ENCODE measurements around the gene COQ8A.

COQ8A gene

DNA sequence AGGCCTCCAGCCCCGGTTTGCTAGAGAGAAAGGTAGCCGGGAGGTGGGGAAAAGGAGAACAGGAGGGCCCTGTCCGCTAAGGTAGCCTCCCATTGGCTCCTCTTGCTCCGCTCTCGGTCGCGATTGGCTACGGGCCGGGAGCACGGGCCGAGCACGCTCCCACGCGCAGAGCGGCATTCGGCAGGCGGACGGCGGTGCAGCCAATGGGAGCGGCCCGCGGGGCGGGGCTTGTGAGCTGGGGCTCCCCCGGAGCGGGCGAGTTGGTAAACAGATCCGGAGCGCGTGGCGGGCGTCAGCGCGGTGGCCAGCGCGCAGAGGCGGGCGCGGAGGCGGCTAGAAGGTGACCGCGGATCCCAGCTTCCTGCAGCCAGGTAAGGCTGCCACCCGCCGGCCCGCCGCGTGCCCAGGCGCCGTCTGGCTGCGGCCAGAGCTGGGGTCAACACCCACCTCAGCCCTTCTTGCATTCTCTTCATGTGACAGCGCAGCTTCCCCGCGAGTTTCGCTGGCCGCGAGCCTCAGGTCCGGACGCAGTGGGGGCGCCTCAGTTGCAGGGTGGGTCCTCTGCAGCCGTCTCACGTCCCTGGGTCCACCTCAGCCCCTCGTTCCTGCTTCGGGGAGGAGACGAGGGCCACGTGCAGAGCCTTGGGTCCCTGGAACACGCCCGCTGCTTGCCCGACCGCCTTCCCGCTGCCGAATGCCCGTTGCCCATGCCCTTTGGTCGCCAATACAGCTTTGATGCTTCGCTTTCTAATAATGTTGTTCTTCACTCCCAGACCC is at the start of gene COQ8A:
Gene COQ8A, plus strand, starts transcription at position 266 of the 777 bp plus-strand sequence. CDS start 21,092 bp downstream, outside the sequence.
- CTCF ChIA-PET, result no interaction called here
- H3K4me3 Mint-ChIP-seq, result peak within 1 kb of the TSS; percentile 81

DNA sequence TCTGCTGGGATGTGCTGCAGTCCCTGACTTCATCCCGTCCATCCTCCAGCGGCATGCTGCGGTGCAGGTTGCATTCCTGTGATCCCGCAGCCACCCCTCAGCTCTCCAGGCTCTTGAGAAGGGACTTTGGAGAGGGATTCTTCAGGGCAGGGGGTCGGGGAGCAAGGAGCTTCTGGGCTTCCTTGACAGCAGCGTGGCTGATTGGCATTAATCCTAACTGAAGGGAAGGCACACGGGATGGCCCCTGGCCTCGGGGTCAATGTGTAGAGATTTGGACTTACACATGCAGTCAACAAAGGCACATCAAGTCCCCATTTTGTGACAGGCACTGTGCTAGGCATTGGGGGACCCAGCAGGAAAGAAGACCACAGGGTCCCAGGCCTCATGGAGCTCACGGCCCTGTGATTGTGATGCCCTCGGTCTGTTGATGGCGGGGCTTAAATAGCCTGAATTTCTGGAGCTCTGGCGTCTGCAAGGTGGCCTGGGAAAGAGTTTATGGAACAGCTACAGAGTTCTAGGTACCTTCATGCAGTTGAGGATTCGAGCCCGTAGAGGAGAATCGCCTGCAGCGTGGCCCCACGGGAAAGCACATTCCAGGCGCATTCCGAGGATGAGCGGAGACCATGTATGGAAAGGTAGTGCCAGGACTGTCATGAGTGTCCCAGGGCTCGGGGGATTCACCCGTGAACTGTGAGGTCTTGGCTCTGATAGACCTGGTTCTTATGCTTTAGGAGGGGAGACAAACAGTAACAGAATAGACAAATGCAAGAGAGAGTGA is 49.6 kb upstream of the COQ8A start:
- no peak overlapping the region for H3K4me3 Mint-ChIP-seq
- H3K9me3 Mint-ChIP-seq, result no peaks in the 10 kb centered on the region
- peaks cover 3% of the 10 kb centered on the region for H3K36me3 Mint-ChIP-seq
- H3K27ac Mint-ChIP-seq, result no peak overlapping the region
- no peaks in the 10 kb centered on the region for H3K27me3 Mint-ChIP-seq
- CTCF ChIA-PET, result no interaction called here
- no peak for DNase-seq
- peaks cover 12% of the 10 kb centered on the region for H3K4me1 Mint-ChIP-seq

More for the DNA sequence above, at the start of gene COQ8A:
- DNase-seq, result peak; percentile 99
- H3K27ac Mint-ChIP-seq, result peak within 1 kb of the TSS; percentile 98
- H3K27me3 Mint-ChIP-seq, result peaks cover 3% of the 10 kb centered on the region
- H3K9me3 Mint-ChIP-seq, result peaks cover 7% of the 10 kb centered on the region
- peaks cover 8% of the 10 kb centered on the region for H3K36me3 Mint-ChIP-seq
- H3K4me1 Mint-ChIP-seq, result peaks cover 46% of the 10 kb centered on the region

- Mint-ChIP-seq H3K4me1 (peaks cover 4% of the 10 kb centered on the region), H3K27me3 (no peaks in the 10 kb centered on the region), H3K4me3 (no peak overlapping the region), H3K9me3 (no peaks in the 10 kb centered on the region), H3K36me3 (no peaks in the 10 kb centered on the region), H3K27ac (no peak overlapping the region)
- CTCF ChIA-PET, result no interaction called here
- no peak for DNase-seq
Measured at GRCh38 chr1:226891346-226891745, 48.7 kb upstream of the COQ8A start.

- no peaks in the 10 kb centered on the region for H3K9me3 Mint-ChIP-seq
- CTCF ChIA-PET, result no interaction called here
- no peak for DNase-seq
- no peaks in the 10 kb centered on the region for H3K4me1 Mint-ChIP-seq
- no peak overlapping the region for H3K27ac Mint-ChIP-seq
- no peaks in the 10 kb centered on the region for H3K27me3 Mint-ChIP-seq
- no peaks in the 10 kb centered on the region for H3K36me3 Mint-ChIP-seq
- H3K4me3 Mint-ChIP-seq, result no peak overlapping the region
Measured at GRCh38 chr1:226891846-226892523, 48.1 kb upstream of the COQ8A start.

- Mint-ChIP-seq H3K9me3 (no peaks in the 10 kb centered on the region), H3K4me3 (no peak overlapping the region), H3K27ac (no peak overlapping the region), H3K27me3 (no peaks in the 10 kb centered on the region), H3K36me3 (no peaks in the 10 kb centered on the region), H3K4me1 (no peaks in the 10 kb centered on the region)
- no peak for DNase-seq
- CTCF ChIA-PET, result no interaction called here
Measured at GRCh38 chr1:226892524-226892875, 47.6 kb upstream of the COQ8A start.

DNA sequence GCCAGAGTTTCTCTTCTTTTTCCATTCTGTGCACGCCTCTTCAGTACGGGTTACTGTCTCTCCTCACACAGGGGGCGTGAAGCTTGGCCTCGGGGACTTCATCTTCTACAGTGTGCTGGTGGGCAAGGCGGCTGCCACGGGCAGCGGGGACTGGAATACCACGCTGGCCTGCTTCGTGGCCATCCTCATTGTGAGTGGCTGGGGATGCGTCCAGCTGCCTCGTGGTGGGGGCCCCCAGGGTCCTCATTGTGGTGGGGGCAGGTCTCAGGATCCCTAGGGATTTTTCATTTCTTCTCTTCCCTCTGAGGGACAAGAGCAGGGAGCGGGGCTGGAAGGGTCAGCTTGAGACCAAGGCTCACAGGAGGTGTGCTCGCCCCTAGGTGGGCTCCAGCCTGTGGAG is 46.2 kb upstream of the COQ8A start:
- Mint-ChIP-seq H3K27ac (no peak overlapping the region), H3K27me3 (no peaks in the 10 kb centered on the region), H3K9me3 (no peaks in the 10 kb centered on the region), H3K4me1 (no peaks in the 10 kb centered on the region), H3K4me3 (no peak overlapping the region), H3K36me3 (no peaks in the 10 kb centered on the region)
- CTCF ChIA-PET, result interaction anchor here (1.1 kb wide), 1 partner anchor 11 kb away, joined by 3 read pairs; no protein-coding TSS in a partner anchor
- no peak for DNase-seq

DNA sequence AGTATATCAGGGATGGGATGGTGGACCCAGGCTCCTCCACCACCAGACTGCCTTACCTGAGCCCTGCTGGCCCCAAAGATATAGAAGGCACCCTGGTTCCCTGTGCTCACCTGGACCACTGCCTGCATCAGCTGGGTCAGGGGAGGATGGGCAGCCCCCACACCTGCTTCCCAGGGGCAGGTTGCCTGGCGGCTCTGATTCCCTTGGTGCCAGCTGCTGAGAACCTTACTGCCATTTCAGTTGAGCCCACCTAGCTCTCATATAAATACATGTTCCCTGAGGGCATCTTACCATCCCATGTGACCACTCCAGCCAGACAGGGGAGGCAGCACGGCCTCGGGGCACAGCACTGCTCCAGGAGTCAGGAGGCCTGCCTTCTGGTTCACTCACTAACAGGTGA is 45.3 kb upstream of the COQ8A start:
- Mint-ChIP-seq H3K4me3 (no peak overlapping the region), H3K36me3 (no peaks in the 10 kb centered on the region), H3K27ac (no peak overlapping the region), H3K4me1 (no peaks in the 10 kb centered on the region), H3K27me3 (no peaks in the 10 kb centered on the region), H3K9me3 (no peaks in the 10 kb centered on the region)
- no peak for DNase-seq
- CTCF ChIA-PET, result no interaction called here

GRCh38 chr1:226895644-226896043 is 44.5 kb upstream of the COQ8A start:
- Mint-ChIP-seq H3K36me3 (no peaks in the 10 kb centered on the region), H3K27me3 (no peaks in the 10 kb centered on the region), H3K9me3 (no peaks in the 10 kb centered on the region), H3K4me3 (no peak overlapping the region), H3K27ac (no peak overlapping the region), H3K4me1 (no peaks in the 10 kb centered on the region)
- CTCF ChIA-PET, result no interaction called here
- DNase-seq, result no peak

DNA sequence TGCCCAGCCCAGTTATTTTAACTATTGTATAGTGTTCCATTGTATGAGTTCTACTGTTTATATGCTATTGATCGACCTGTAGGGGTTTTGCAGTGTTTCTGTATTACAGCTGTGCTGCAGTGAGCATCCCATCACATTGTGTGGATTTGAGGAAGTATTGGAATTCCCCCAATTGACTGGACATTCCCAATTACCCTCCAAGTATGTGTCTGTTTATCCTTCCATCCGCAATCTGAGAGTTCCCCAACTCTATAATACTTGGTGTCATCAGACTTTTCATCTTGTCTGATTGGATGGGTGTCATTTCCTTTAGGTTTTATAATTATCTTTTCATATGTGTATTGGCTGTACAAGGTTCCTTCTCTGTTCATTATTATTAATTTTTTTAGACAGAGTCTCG is 41.8 kb upstream of the COQ8A start:
- Mint-ChIP-seq H3K27me3 (peaks cover 4% of the 10 kb centered on the region), H3K9me3 (no peaks in the 10 kb centered on the region), H3K27ac (no peak overlapping the region), H3K36me3 (no peaks in the 10 kb centered on the region), H3K4me3 (no peak overlapping the region), H3K4me1 (no peaks in the 10 kb centered on the region)
- no peak for DNase-seq
- CTCF ChIA-PET, result interaction anchor here (1.1 kb wide), 1 partner anchor 14 kb away, joined by 3 read pairs; no protein-coding TSS in a partner anchor

DNA sequence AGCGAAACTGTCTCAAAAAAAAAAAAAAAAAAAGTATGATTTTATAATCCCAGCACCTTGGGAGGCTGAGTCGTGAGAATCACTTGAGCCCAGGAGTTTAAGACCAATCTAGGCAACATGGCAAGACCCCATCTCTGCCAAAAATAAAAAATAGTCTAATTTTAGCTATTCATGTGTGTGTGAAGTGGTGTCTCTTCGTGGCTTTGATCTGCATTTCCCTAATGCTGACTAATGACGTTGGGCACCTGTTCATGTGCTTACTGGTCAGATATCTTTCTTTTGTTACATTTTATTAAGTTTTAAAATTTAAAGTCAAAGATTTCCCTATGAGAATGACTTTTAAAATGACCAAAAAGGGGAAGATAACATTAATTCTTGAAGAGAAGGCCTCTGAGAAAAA is 38.7 kb upstream of the COQ8A start:
- no peak for DNase-seq
- CTCF ChIA-PET, result no interaction called here
- peaks cover 8% of the 10 kb centered on the region for H3K27me3 Mint-ChIP-seq
- H3K36me3 Mint-ChIP-seq, result no peaks in the 10 kb centered on the region
- H3K9me3 Mint-ChIP-seq, result no peaks in the 10 kb centered on the region
- H3K27ac Mint-ChIP-seq, result no peak overlapping the region
- no peaks in the 10 kb centered on the region for H3K4me1 Mint-ChIP-seq
- H3K4me3 Mint-ChIP-seq, result no peak overlapping the region

DNA sequence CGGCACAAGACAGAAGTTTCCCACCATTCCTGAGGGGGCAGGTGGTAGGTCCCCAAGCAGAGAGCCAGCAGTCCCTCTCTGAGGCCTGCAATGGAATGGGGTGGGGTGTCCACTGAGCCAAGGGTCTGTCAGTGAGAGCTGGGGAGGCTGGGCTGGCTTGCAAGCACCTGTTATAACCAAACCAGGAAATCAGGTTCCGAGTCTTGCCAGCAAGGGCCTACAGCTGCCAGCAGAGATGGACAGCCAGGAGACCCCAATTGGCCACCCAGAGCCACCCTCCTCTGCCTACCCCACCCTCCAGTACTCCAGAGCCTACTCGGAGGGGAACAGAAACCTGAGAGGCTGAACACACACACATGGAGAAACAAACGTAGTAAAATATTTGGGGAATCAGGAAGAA is 37.5 kb upstream of the COQ8A start:
- no peaks in the 10 kb centered on the region for H3K4me1 Mint-ChIP-seq
- H3K9me3 Mint-ChIP-seq, result no peaks in the 10 kb centered on the region
- no peak for DNase-seq
- CTCF ChIA-PET, result no interaction called here
- no peaks in the 10 kb centered on the region for H3K36me3 Mint-ChIP-seq
- no peak overlapping the region for H3K27ac Mint-ChIP-seq
- no peak overlapping the region for H3K4me3 Mint-ChIP-seq
- H3K27me3 Mint-ChIP-seq, result peaks cover 11% of the 10 kb centered on the region

DNA sequence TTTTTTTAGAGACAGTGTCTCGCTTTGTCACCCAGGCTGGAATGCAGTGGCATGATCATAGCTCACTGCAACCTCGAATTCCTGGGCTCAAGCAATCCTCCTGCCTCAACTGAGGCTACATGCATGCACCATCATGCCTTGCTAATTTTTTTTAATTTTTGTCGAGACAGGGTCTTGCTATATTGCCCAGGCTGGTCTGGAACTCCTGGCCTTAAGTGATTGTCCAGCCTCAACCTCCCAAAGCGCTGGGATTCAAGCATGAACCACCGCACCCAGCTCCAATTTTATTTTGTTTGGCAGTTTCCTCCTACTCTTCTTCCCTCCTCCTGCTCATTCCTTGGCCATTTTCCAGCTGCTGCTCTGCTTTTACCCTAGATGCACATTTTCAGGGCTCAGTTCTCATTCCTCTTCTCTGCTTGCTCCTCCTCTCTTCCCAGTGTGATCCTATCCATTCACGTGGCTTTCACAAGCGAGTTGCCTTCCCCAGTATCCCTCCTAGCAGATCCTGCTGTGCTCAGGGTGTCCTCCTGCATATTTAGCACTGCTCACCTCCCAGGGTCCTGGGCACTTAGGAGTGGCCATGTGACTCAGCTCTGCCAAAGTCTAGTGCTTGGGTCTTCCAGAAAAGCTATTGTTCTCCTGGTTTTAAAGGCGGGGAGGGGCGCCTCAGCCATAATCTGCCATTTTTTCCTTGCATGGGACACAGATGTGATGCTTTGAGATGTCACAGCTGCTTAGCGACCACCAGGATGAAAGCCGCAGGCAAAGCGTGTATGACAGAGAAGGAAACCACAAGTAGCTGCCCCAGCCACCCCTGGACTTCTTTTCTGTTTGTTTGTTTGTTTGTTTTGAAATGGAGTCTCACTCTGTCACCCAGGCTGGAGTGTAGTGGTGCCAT is 36.0 kb upstream of the COQ8A start:
- H3K36me3 Mint-ChIP-seq, result no peaks in the 10 kb centered on the region
- CTCF ChIA-PET, result no interaction called here
- no peak overlapping the region for H3K27ac Mint-ChIP-seq
- peaks cover 11% of the 10 kb centered on the region for H3K27me3 Mint-ChIP-seq
- no peak for DNase-seq
- H3K4me3 Mint-ChIP-seq, result no peak overlapping the region
- H3K4me1 Mint-ChIP-seq, result no peaks in the 10 kb centered on the region
- H3K9me3 Mint-ChIP-seq, result no peaks in the 10 kb centered on the region

DNA sequence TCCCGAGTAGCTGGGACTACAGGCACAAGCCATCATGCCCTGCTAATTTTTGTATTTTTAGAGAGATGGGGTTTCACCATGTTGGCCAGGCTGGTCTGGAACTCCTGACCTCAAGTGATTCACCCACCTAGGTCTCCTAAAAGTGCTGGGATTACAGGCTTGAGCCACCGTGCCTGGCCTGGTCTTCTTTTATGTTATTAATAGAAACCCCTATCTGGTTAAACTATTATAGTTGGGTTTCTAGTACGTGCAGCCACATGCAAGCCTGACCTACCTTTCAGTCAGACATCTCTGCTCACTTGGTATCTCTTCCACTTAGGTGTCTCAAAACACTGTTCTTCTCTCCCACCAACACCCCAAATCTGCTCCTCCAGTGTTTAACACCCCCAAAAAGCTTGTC is 35.3 kb upstream of the COQ8A start:
- no peaks in the 10 kb centered on the region for H3K4me1 Mint-ChIP-seq
- H3K4me3 Mint-ChIP-seq, result no peak overlapping the region
- no peak overlapping the region for H3K27ac Mint-ChIP-seq
- no peak for DNase-seq
- no peaks in the 10 kb centered on the region for H3K9me3 Mint-ChIP-seq
- H3K36me3 Mint-ChIP-seq, result no peaks in the 10 kb centered on the region
- CTCF ChIA-PET, result no interaction called here
- peaks cover 11% of the 10 kb centered on the region for H3K27me3 Mint-ChIP-seq

- DNase-seq, result no peak
- H3K27ac Mint-ChIP-seq, result no peak overlapping the region
- CTCF ChIA-PET, result no interaction called here
- no peak overlapping the region for H3K4me3 Mint-ChIP-seq
- peaks cover 7% of the 10 kb centered on the region for H3K27me3 Mint-ChIP-seq
- H3K4me1 Mint-ChIP-seq, result no peaks in the 10 kb centered on the region
- H3K36me3 Mint-ChIP-seq, result no peaks in the 10 kb centered on the region
- no peaks in the 10 kb centered on the region for H3K9me3 Mint-ChIP-seq
Measured at GRCh38 chr1:226908419-226908818, 31.7 kb upstream of the COQ8A start.

Data from activated naive CD4-positive, alpha-beta T cell treated with anti-CD3 and anti-CD28 coated beads, Interleukin-2, amount 10 ng/mL, durations not matched to agents 7 days and 5 days (primary cell).